DMS53 treated with DMSO at 0.1 percent for 48 hours (cell line): Measurements from ENCODE around the gene TMEM9.
A peak's percentile ranks its signal among the peaks of the same experiment; 100 is the strongest.

ENCODE experiments used
- DNase-seq: peaks from one replicate; lab custom pipeline; 2025; ENCODE audit not compliant: unreplicated experiment; lab: John Stamatoyannopoulos, UW

Gene TMEM9

DNA sequence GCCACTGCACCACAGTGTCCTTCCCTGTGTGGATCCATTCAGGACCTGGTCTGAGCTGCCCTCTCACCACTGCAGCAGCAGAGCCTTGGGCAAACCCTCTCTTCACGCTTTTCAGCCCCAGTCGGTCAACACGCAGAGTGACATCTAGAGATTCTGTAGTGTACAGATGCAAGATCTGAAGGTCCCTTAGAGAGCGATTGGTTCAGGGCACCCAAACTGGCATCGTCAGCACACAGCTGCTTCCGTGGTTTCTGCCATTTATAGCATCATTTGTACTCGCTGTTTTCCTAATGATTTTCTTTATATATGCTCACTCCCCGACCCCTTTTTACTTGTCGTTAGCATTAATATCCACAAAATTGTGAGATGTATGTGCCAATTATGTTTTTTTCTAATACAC, 25.8 kb downstream of the TMEM9 start:
- DNase-seq, result no peak

DNA sequence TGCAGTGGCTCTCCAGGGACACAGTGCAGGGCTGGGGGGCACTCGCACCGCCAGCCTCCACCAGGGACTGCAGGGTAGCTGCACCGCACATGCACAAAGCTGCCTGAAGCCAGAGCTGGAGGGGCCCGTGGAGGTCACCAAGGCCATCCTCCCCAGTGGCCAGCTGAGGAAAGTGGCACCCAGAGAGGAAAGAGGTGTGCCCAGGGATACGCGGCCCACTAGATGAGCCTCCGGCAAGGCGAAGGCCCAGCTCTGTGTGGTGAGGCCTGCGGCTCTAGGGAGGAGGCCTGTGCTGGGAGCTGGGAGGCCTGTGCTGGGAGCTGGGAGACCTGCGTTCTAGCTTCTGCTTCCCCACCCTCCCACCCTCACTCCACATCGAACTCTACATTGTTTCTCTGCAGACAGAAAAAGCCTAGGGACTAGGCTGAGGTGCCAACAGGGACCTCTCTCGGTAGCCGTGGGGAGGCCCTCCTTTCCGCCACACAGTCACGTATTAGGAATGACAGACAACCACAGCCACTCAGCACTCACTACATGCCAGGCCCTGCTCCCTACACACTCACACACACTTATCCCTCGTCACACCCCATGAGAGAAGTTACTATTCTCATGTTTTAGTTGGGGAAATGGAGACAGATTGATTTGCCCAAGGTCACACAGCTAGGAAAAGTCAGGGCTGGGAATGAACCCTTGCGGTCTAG, 26.4 kb downstream of the TMEM9 start:
- no peak for DNase-seq

DNA sequence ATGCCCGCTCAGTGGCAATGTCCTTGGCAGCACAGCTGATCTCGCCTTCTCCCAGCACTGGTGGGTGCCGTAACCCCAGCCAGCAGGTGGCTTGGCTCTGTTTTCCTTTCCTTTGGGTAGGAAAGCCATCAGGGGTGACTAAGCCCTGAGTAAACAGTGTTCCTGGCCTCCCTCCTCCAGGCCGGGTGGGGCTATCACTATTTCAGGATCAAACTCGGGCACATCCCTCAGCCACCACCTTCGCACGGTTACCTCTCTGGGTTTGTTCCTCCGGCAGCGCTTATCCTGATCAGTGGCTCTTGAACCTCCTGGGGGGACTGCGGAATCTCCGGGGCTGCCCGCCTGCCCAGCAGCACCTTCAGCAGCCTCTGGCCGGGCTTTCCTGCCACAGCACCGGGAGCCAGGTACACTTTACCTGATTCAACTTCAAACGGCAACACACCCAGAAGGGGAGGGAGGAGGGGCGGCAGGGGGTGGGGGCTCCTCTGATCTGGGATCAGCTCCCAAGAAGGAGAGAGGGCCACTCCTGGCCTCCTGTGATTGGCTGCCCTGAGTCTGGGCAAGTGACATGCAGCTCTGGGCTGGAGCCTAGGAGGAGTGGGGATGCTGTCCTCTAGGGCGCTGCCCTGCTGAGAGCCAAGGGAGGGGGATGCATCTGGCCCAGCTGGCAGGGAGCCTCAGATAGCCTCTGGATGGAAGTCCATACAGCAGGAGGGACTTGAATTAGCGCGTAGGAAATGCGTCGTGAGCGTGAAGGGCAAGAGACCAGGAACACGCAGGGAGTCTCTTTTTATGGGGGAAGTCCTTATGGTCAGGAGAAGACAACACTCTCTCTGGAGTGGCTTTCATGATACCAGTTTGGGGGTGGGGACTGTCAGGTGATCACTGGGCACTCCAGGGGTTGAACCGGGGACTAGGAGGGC, 27.2 kb downstream of the TMEM9 start, which contains the start of gene ASCL5:
ASCL5 (minus strand) TSS at position 353 of the 923 bp plus-strand sequence. CDS start 11,812 bp downstream, outside the sequence.
- peak; percentile 94 for DNase-seq

DNA sequence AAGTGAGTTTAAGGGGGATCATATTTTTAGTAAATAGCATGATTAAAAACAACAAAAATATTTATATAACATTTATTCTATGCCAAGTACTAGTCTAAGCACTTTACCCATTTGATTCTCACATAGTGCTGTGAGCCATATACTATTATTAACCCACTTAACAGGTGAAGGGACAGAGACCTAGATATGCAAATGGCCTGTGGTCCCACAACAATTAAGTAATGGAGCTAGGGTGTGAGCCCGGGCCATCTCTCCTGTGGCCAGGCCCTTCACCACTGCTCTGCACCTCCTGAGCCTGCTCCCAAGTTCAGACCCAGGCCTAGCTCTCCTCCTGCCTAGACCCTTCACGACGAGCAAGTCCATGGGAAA, 27.8 kb downstream of the TMEM9 start:
- DNase-seq, result no peak

DNA sequence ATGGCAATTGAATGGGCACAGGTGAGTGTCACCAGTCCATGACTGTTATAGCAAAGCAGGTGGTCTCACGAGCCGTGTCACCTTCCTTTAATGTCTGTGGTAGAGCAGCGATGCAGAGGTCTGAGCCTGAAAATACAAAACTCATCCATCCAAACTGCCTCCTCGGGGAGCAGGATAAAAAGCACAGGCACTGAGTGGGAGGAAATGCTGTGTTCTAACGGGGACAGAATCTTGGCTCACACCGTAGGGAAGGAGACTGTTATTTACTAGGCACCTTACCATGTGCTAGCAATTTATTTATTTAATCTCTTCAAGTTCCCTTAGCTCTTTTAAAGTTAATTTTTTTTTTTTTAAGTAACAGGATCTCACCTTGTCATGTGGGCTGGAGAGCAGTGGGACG, 28.5 kb downstream of the TMEM9 start:
- no peak for DNase-seq

DNA sequence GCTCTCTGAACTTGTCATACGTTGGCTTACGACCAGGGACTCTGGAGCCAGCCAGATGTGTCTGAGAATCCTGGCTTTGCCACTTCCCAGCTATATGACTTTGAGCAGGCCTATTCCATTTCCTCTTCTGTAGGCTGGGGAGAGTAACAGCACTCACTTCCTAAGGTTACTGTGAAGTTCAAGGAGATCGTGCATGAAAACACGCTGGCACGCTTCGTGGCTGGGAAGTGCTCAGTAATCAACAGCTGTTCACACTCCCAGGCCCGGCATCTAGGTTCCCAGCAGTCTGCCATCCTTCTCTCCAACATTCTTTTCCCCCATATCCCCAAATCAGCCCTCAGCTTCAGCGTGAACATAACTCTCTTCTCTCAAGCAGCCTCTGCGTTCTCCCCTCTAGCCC, 29.3 kb downstream of the TMEM9 start:
- DNase-seq, result peak; percentile 76

DNA sequence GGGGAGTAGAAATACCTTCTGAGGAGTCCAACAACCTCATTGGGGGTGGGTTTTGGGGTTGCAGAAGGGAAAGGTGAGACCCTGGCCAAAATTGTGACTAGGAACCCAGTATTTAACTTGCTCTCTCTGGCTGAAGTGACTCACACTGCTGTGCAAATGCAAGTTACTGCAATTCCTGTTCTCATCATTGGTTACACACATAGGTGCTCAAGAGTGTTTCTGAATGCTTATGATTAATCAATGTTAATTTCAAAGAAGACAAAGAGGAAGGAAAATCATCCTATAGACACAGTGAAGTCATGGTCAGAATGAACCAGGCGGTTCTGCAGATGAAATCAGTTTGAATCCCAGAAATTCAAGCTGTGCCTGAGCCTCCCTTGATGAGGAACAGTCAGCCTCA, 30.4 kb downstream of the TMEM9 start:
- peak; percentile 9 for DNase-seq

DNA sequence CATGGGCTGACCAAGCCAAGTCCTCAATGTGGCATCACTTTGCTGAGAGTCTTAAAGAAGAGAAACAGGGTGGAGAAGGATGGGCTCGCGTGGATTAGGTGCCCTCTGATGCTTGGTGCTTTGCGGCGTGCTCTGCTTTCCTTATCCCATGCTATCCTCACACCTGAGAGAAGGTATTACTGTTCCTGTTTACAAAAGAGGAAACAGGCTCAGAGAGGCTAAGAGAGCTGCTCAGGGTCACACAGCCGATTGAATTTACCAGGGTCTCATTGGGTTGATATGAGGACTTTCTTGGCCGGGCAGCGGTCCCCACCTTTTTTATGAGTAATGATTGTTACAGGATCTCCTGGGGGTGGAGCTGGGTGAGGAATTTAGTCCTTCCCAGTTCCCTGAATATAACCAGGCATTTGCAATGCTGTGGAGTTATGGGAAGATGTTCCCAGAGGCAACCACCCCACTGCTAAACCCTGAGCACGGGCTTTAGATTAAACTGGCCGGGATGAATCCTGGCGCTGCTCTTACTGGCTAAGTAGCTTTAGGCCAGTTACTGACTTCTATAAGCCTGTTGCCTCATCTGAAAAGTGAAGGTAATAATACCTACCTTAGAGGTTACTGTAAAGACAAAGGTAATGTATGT, 31.8 kb downstream of the TMEM9 start:
- no peak for DNase-seq

DNA sequence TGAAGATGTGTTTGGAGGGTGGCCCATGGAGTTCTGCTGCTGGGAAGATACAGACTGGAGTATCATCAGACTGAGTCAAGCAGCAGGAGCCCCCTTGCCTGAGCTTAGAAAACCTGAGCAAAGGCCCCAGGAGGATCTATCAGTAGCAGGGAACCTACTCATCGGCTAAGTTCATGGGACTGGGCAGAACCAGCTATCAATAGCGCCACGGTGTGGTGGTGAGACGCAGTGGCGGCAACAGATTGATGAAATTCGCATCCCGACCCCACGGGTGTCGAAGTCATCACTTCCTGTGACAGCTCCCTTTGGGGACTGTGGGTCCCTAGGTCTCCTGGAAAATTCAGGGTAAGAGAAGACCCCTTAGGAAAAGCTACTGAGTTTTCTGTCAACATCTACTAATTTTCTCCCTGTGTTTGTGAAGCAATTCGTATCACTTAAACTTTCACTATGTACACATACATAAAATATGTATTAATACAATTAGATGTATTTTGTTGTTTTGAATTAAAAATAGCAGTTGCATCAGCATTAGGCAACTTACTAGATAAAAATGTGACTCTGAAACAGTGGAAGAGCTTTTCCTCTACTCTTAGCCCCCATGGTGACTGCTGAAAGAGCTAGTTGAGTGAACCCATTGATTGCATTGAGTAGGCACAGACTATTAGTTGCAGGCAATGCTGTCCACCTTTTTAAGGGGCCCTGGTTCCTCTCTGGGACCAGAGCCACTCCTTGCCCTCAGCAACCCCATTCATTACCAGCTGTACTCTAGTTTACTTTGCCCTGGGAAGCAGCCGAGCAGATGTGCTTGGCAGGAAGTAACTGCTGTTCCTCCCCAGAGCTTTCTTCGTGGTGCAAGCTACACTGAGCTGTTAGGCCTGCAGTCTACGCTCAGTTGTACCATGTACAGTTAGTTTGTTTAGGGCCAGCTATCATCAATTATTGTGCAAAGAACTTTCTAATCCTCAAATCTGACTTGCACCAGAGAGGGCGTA, 34.8 kb downstream of the TMEM9 start:
- peak; percentile 61 for DNase-seq

DNA sequence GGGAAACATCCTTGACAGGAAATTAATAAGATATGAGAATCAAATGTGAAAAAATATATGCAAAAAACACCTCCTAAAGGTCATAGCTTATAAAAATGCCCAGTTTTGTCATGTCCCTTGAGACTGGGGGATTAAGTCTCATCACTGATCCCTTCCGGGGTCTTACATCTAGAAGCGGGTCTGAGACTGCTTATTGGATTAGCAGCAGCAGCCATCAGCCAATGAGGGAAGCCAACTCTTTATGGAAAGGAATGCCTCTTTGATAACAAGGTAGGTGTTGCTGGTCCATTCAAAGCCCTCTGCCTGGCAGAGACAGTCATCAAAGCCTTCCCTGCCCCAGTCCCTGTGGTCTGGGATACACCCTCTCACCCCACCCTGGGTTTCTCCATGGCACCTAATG, 38.2 kb downstream of the TMEM9 start:
- no peak for DNase-seq

DNA sequence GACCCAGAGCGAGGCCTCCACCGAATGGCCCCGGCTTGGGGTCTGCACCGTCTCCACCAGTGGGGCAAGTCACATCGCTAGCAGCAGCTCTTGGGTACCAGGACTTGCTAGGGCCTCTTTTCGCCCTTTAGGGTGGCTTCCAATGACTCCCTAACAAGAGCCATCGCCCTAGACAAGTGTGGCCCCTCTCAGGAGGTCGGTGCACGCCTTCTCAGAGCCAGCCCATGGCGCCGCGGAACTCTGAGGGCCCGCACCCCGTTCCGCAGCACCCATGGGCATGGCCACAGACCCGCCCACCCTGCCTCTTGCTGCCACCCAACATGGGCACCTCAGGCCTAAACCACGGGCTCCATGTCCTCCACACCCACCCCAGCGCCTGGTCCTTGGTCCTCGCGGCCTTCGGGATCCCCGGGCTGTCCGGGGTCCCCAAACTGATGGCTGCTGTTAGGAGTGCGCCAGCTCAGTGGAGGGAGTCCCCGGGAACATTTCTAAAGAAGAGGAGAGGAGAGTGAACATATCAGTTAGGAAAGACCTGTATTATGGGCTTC, 38.8 kb downstream of the TMEM9 start:
- DNase-seq, result no peak

DNA sequence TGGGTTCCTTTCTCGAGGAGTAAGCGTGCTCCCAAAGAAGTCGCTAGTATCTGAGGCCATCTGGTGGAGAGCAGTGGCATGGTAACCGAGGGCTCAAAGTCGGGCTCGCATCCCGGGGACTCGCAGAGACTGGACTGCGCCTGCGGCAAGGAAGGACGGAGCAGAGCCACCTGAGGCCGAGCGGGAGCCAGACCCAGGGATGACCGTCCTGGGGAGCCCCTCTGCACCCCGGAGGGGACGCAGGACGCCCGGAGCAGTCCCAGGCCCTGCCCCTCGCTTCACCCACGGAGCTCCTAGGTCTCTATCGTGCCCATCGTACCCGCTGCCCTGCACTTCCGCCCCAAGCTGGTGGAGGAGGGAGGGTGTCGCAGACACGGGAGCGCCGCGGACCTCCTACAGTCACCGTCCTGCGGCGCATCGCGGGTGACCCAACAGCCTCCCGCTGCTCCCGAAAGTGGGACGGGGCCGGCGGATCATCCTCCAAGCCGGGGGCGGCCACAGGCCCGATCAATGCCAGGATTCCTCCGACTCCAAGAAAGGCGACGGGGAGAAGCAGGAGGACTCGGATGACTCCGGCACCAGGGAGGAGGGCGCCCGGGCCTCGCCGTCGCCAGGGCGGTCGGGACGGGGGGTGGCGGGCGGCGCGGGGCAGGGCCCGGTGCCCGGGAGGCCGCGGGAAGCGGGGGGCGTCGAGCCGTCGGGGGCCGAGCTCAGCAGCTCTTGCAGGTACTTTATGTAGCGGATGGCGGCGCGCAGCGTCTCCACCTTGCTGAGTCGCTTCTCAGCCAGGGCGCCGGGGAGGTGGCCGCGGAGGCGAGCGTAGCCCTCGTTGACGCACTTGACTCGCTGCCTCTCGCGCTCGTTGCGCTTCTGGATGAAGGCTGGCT, 39.8 kb downstream of the TMEM9 start:
- DNase-seq, result peak; percentile 97

DNA sequence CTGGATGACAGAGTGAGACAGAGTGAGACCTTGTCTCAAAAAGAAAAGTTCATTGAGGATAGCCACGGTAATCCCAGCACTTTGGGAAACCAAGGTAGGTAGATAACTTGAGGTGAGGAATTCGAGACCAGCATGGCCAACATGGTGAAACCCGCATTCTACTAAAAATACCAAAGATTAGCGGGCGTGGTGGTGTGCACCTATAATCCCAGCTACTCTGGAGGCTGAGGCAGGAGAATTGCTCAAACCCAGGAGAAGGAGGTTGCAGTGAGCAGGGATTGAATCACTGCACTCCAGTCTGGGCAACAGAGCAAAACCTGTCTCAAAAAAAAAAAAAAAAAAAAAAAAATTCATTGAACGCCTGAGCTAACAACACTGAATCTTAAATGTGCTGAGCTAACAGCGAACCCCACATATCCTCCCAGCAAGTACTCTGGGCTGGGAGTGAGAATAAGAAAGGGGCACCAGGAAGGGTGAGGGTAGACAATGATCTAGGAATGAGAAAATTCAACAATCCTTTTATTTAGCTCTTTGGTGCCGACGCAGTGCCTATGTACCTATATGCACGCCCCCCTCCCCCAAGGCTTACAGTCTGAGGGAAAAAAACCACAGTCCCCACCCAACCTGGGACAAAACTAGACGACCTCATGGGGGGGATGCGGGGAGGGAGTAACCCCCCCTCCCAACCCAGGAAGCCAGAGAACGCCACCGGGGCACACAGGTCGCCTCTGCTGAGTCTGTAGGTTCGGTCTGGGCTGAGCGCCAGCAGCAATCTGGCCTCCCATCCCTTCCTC, 40.6 kb downstream of the TMEM9 start:
- no peak for DNase-seq

DNA sequence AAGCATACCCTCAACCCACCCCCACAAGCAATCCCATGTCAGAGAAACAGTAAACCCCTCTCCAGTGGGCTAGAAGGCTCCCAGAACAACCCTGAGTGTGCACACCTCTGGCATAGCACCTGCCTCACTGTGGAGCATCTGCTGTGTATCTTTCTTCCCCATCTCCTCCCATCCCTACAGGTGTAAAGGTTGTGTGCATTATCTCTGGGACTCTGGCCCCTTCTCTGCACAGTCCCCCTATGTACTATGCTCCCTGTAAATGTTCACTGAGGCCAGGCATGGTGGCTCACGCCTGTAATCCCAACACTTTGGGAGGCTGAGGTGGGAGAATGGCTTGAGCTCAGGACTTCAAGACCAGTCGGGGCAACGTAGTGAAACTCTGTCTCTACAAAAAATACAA, 41.3 kb downstream of the TMEM9 start:
- no peak for DNase-seq

DNA sequence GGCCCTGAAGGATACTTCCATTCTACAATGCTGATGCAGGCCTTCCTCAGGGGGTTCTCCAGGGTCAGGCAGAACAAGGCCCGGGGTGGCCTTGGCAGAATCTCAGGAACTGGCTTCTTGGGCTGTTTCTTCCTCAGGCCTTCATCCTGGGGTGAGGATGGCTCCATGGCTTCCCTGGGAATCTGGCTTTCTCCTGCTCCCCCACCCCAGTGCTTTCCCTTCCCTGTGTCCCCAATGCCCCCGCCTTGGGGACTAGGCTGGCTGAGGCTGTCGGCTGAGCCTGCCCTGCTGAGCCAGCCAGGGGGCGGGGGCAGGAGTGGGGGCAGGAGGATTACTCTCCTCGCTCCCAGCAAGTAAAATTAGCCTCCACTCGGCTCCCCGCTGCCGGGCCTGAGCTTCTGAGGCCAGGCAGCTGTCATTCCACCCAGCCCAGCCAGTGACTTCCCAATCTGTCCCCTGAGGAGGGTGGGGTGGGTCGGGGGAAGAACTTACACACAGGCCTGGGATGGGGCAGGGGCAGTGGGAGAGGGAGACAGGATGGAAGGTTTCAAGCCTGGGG, 42.0 kb downstream of the TMEM9 start, which contains the start of gene CACNA1S:
CACNA1S (minus strand) TSS at position 254 of the 559 bp plus-strand sequence; CDS start at position 167, 87 bp downstream.
- DNase-seq, result no peak

DNA sequence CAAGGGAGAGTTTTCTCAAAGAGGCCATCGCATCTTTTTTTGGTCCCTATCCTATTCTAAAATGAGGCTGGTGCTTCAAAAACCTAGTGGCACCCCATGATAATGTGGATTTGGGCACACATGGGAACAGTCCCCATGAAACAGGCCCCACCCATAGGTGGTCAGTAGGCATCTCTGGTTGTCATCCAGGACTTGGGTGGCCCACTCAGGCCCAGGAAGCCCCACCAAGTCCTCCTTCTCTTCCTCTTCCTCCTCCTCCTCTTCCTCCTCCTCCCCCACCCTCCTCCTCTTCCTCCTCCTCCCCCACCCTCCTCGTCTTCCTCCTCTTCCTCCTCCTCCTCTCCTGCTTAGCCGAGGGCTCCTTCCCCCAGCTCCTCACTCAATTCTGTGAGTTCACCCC, 42.6 kb downstream of the TMEM9 start:
- no peak for DNase-seq

DNA sequence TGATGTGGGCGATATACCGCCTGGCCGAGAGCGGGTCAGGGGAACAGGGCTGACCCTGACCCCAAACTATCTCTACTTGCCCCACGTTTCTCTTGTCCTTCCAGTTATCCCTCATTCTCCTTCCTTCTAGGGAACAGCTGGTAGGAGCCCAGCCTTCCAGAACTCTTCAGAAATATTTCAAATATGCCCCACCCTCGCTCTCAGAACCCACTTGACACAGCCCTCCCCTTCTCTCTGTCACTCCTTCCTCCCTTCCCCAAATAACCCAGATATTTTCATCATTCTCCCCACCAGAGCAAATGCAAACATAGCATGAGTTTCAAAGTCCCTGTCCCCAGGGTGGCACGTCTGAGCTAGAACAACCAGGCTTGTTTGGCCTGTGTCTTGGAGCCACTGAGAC, 43.1 kb downstream of the TMEM9 start:
- no peak for DNase-seq

DNA sequence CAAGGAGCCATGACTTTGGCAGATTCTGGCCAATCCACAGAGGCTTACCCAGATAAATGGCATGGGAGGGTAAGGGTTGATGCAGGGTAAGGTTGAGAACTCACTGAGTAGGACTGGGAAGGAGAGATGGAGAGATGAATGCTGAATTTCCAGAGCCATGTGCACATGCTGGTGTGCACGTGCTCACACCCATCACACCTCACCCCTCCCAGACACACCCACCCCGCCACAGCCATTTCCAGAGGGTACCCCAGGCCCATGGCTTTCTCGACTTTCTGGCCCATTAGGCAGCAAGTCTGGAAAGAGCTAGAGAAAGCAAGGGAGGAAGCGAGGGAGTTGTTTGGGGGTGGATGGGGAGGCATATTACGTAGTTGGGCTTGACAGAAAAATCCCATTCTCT, 43.7 kb downstream of the TMEM9 start:
- DNase-seq, result no peak
